ENCODE data around the gene SLC6A13.
"Not testable (repeated sequence)": the region's sequence is repeated elsewhere in the genome, so short reads cannot be mapped to it uniquely, and the experiment has no call there.

The SLC6A13 gene

DNA sequence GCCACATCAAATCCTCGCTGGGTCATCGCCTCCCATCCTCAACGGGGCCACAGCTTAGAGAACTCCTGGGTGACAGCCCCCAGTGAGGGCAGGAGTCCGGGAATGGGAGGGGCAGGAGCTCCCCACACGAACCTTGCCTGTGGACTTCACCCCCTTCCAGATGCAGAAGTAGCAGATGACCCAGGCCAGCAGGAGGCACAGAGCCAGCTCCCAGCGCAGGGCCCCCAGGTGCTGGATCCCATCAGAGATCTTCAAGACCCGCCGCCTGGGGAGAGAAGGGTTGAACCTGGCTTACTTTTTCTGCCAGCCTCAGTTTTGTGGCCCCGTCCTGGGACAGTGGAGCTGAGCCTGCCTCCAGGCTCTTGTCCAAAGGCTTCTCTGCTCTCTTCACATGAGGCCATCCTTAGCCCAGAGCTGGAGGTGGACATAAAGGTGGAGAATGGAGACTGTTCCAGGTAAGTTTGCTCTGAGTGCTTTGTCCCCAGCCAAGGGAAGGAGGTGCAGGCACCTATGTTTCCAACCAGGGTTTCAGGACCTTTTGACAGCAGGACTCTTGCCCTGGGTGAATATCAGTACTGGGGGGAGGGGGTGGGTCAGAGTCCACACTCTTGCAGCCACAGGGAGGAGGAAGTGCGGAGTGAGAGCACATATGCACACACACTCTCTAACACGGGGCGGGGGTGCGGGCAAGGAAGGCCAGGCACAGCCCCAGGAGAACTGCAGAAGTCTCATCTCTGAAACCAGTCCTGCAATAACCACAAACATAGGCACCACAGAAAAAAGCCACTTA, 25.4 kb downstream of the SLC6A13 start:
- H4K91ac ChIP-seq (ENCODE audit: low read depth, low read length) = no peak overlapping the region
- H2AK5ac ChIP-seq (ENCODE audit: low read length) = no peak overlapping the region
- H3K27ac ChIP-seq (ENCODE audit: low read depth, low read length) = no peak overlapping the region
- no peaks in the 10 kb centered on the region for H3K4me1 ChIP-seq (ENCODE audit: control insufficient read depth in 1 of 2, insufficient read depth in 2 of 2, low read length in 2 of 2)
- WGBS (ENCODE audit: extremely low coverage, insufficient coverage, insufficient read length) = no CpG with 5 or more reads among the region's 13 CpGs
- H3K23ac ChIP-seq (ENCODE audit: low read length) = no peak overlapping the region
- no peak overlapping the region for H2BK5ac ChIP-seq (ENCODE audit: low read depth, low read length, poor library complexity)
- no peak overlapping the region for H2BK12ac ChIP-seq (ENCODE audit: low read length)
- H3K4me2 ChIP-seq (ENCODE audit: low read length) = no peak overlapping the region
- no peak for DNase-seq
- H3K18ac ChIP-seq (ENCODE audit: low read length) = no peak overlapping the region
- no peaks in the 10 kb centered on the region for H3K79me2 ChIP-seq (ENCODE audit: control insufficient read depth, insufficient read depth, low read length, poor library complexity)
- H3K36me3 ChIP-seq (ENCODE audit: control insufficient read depth in 1 of 2, insufficient read depth in 2 of 2, low read length in 2 of 2) = no peaks in the 10 kb centered on the region
- H3K9me3 ChIP-seq (ENCODE audit: insufficient read depth, low read depth, low read length) = peaks cover 20% of the 10 kb centered on the region
- H4K8ac ChIP-seq (ENCODE audit: low read depth, low read length) = no peak overlapping the region
- H3K79me1 ChIP-seq (ENCODE audit: low read length) = no peaks in the 10 kb centered on the region
- H2AFZ ChIP-seq (ENCODE audit: insufficient read depth, low read length, poor library complexity) = no peak overlapping the region
- H3K9ac ChIP-seq (ENCODE audit: low read length) = no peak overlapping the region
- no peak overlapping the region for H3K14ac ChIP-seq (ENCODE audit: low read length)
- H2BK120ac ChIP-seq (ENCODE audit: insufficient read depth, low read length, poor library complexity) = no peak overlapping the region
- no peak overlapping the region for H3K4ac ChIP-seq (ENCODE audit: low read depth, low read length)
- H4K12ac ChIP-seq (ENCODE audit: low read depth, low read length) = no peak overlapping the region
- no peak overlapping the region for H3K4me3 ChIP-seq (ENCODE audit: low read depth, low read length)
- H3K27me3 ChIP-seq (ENCODE audit: insufficient read depth, low read length) = no peaks in the 10 kb centered on the region

DNA sequence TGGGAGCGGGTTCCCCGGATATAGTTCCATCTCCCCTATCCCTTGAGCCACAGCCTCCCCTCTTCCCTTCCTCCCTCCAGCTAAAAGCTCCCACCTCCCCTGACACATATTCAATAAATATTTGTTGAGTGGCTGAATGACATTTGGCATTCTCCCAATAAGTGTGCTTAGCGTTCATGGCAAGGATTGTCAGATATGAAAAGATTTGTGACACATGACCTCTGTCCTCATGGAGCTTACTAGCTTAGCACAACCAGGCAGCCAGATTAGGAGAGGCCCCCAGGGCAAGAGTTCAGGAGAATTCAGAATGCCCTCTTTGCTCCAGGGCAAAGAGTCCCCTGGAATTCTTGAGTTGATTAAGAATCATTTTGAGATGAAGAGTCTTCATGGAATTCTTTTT, 26.2 kb downstream of the SLC6A13 start:
- no peaks in the 10 kb centered on the region for H3K27me3 ChIP-seq (ENCODE audit: insufficient read depth, low read length)
- no peak overlapping the region for H3K18ac ChIP-seq (ENCODE audit: low read length)
- H2BK12ac ChIP-seq (ENCODE audit: low read length) = no peak overlapping the region
- H2AFZ ChIP-seq (ENCODE audit: insufficient read depth, low read length, poor library complexity) = no peak overlapping the region
- no peak overlapping the region for H3K4me3 ChIP-seq (ENCODE audit: low read depth, low read length)
- H4K91ac ChIP-seq (ENCODE audit: low read depth, low read length) = no peak overlapping the region
- no peaks in the 10 kb centered on the region for H3K4me1 ChIP-seq (ENCODE audit: control insufficient read depth in 1 of 2, insufficient read depth in 2 of 2, low read length in 2 of 2)
- H3K4me2 ChIP-seq (ENCODE audit: low read length) = no peak overlapping the region
- no peaks in the 10 kb centered on the region for H3K36me3 ChIP-seq (ENCODE audit: control insufficient read depth in 1 of 2, insufficient read depth in 2 of 2, low read length in 2 of 2)
- DNase-seq = no peak
- H3K23ac ChIP-seq (ENCODE audit: low read length) = no peak overlapping the region
- H2BK5ac ChIP-seq (ENCODE audit: low read depth, low read length, poor library complexity) = no peak overlapping the region
- no peak overlapping the region for H3K4ac ChIP-seq (ENCODE audit: low read depth, low read length)
- peaks cover 20% of the 10 kb centered on the region for H3K9me3 ChIP-seq (ENCODE audit: insufficient read depth, low read depth, low read length)
- no CpG with 5 or more reads among the region's 3 CpGs for WGBS (ENCODE audit: extremely low coverage, insufficient coverage, insufficient read length)
- H3K27ac ChIP-seq (ENCODE audit: low read depth, low read length) = no peak overlapping the region
- no peak overlapping the region for H3K14ac ChIP-seq (ENCODE audit: low read length)
- no peaks in the 10 kb centered on the region for H3K79me2 ChIP-seq (ENCODE audit: control insufficient read depth, insufficient read depth, low read length, poor library complexity)
- no peak overlapping the region for H2BK120ac ChIP-seq (ENCODE audit: insufficient read depth, low read length, poor library complexity)
- H4K8ac ChIP-seq (ENCODE audit: low read depth, low read length) = no peak overlapping the region
- H2AK5ac ChIP-seq (ENCODE audit: low read length) = no peak overlapping the region
- H4K12ac ChIP-seq (ENCODE audit: low read depth, low read length) = no peak overlapping the region
- H3K9ac ChIP-seq (ENCODE audit: low read length) = no peak overlapping the region
- H3K79me1 ChIP-seq (ENCODE audit: low read length) = no peaks in the 10 kb centered on the region

DNA sequence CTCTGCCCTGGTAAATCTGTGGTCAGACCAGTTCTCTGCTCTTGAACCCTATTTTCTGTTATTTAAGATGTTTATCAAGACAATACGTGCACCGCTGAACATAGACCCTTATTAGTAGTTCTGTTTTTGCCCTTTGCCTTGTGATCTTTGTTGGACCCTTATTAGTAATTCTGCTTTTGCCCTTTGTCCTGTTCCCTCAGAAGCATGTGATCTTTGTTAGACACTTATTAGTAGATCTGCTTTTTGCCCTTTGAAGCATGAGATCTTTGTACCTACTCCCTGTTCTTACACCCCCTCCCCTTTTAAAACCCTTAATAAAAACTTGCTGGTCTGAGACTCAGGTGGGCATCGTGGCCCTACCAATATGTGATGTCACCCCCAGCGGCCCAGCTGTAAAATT, 26.7 kb downstream of the SLC6A13 start:
- not testable (repeated sequence) for H3K4me2 ChIP-seq (ENCODE audit: low read length); H3K4me3 ChIP-seq (ENCODE audit: low read depth, low read length); H3K9ac ChIP-seq (ENCODE audit: low read length); H3K14ac ChIP-seq (ENCODE audit: low read length); H3K79me1 ChIP-seq (ENCODE audit: low read length); H4K8ac ChIP-seq (ENCODE audit: low read depth, low read length); H4K91ac ChIP-seq (ENCODE audit: low read depth, low read length); H3K23ac ChIP-seq (ENCODE audit: low read length); H2BK12ac ChIP-seq (ENCODE audit: low read length); DNase-seq; H4K12ac ChIP-seq (ENCODE audit: low read depth, low read length); H3K4me1 ChIP-seq (ENCODE audit: control insufficient read depth in 1 of 2, insufficient read depth in 2 of 2, low read length in 2 of 2); H3K36me3 ChIP-seq (ENCODE audit: control insufficient read depth in 1 of 2, insufficient read depth in 2 of 2, low read length in 2 of 2); H3K18ac ChIP-seq (ENCODE audit: low read length); H2BK120ac ChIP-seq (ENCODE audit: insufficient read depth, low read length, poor library complexity); H2BK5ac ChIP-seq (ENCODE audit: low read depth, low read length, poor library complexity); H3K4ac ChIP-seq (ENCODE audit: low read depth, low read length); H2AFZ ChIP-seq (ENCODE audit: insufficient read depth, low read length, poor library complexity); H3K79me2 ChIP-seq (ENCODE audit: control insufficient read depth, insufficient read depth, low read length, poor library complexity); H2AK5ac ChIP-seq (ENCODE audit: low read length); H3K27ac ChIP-seq (ENCODE audit: low read depth, low read length); H3K27me3 ChIP-seq (ENCODE audit: insufficient read depth, low read length)
- no CpG with 5 or more reads among the region's 4 CpGs for WGBS (ENCODE audit: extremely low coverage, insufficient coverage, insufficient read length)
- H3K9me3 ChIP-seq (ENCODE audit: insufficient read depth, low read depth, low read length) = peaks cover 20% of the 10 kb centered on the region

- Histone ChIP-seq H3K18ac (ENCODE audit: low read length) (no peak overlapping the region), H3K9me3 (ENCODE audit: insufficient read depth, low read depth, low read length) (peaks cover 20% of the 10 kb centered on the region), H2AFZ (ENCODE audit: insufficient read depth, low read length, poor library complexity) (no peak overlapping the region), H2BK5ac (ENCODE audit: low read depth, low read length, poor library complexity) (no peak overlapping the region), H3K4me1 (ENCODE audit: control insufficient read depth in 1 of 2, insufficient read depth in 2 of 2, low read length in 2 of 2) (no peaks in the 10 kb centered on the region), H3K27me3 (ENCODE audit: insufficient read depth, low read length) (no peaks in the 10 kb centered on the region), H4K91ac (ENCODE audit: low read depth, low read length) (no peak overlapping the region), H4K8ac (ENCODE audit: low read depth, low read length) (no peak overlapping the region), H3K79me2 (ENCODE audit: control insufficient read depth, insufficient read depth, low read length, poor library complexity) (no peaks in the 10 kb centered on the region), H2BK120ac (ENCODE audit: insufficient read depth, low read length, poor library complexity) (no peak overlapping the region), H3K4me3 (ENCODE audit: low read depth, low read length) (no peak overlapping the region), H3K14ac (ENCODE audit: low read length) (no peak overlapping the region), H3K9ac (ENCODE audit: low read length) (no peak overlapping the region), H3K36me3 (ENCODE audit: control insufficient read depth in 1 of 2, insufficient read depth in 2 of 2, low read length in 2 of 2) (no peaks in the 10 kb centered on the region), H2BK12ac (ENCODE audit: low read length) (no peak overlapping the region), H3K4me2 (ENCODE audit: low read length) (no peak overlapping the region), H3K4ac (ENCODE audit: low read depth, low read length) (no peak overlapping the region), H3K27ac (ENCODE audit: low read depth, low read length) (no peak overlapping the region), H3K79me1 (ENCODE audit: low read length) (no peaks in the 10 kb centered on the region), H3K23ac (ENCODE audit: low read length) (no peak overlapping the region), H2AK5ac (ENCODE audit: low read length) (no peak overlapping the region), H4K12ac (ENCODE audit: low read depth, low read length) (no peak overlapping the region)
- DNase-seq = no peak
- WGBS (ENCODE audit: extremely low coverage, insufficient coverage, insufficient read length) = no CpG with 5 or more reads among the region's 10 CpGs
Observed at GRCh38 chr12:234891-235415, 27.7 kb downstream of the SLC6A13 start.
